DMS114 treated with DMSO at 0.1 percent for 48 hours (cell line): ENCODE results near the gene MCMBP.

Experiments
- DNase-seq: peaks from one replicate; lab custom pipeline; 2025; ENCODE audit not compliant: unreplicated experiment; lab: John Stamatoyannopoulos, UW

MCMBP gene

DNA sequence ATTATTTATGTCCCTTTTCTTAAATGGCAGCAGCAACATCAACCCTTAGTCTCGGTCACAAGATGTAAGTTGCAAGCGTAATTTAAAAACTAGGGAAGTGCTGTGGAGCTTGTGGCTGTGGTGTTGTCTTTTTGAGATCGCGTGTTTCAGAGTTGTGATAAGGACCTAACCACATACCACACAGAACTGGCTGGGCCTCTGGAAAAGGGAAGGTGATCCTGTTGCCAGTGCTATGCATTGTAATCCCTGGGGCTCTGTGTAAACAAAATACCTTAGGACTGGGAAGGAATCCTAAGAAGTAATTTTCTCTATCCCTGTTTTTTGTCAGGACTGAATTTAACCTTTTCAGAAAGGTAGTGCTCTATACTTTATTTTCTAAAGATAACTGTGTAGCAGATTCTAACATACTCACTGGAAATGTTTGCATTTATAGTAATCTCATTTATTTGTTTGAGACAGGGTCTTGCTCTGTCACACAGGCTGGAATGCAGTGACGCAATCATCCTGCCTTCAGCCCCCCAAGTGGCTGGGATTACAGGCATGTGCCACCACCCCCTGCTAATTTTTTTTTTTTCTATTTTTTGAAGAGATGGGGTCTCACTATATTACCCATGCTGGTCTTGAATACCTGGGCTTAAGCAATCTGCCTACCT, 86.4 kb downstream of the MCMBP start:
- no peak for DNase-seq

DNA sequence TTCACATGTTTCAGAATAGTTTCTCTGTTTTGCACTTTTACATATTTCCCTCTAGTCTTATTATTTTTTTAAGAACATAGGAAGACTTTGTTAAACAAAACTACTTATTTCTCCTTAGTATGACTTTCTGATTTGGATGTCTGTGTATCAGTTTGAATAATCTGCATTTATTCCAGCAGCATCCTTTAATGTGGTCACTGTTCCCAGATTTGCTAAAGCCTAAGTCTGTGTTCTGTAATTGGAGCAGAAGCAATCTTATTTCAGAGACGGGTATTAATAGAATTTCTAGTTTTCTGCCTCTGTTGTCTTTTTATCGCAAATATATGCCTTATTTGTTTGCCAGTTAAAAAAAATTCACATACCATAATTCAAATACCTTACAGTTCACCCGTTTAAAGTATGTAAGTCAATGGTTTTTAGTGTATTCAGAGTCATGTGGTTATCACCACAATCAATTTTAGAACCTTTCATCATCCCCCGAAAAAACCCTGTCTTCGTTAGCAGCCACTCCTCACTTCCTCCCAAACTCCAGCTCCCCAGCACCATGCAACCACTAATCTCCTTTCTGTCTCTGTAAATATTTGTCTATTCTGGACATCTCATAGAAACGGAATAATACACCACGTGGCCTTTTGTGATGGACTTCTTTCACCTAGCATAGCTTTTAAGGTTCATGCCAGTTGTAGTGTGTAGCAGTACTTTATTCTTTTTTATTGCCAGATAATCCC, 88.1 kb downstream of the MCMBP start:
- DNase-seq: no peak

DNA sequence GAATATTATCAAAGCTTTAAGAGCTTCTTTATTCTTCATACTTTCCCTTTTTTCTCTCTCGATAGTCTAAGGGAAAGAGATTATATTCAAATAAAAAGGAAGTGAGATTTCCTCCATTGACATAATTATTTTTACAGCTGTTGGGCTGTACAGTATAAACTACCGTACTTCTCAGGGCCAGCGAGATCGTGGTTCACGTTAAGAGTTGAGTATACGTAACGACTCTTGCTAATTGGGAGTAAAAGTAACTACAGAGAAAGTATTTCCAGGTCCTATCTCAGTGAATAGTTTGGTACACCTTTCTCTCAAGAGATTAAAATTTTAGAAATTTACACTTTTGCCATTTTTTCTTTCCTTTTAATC, 89.0 kb downstream of the MCMBP start:
- no peak for DNase-seq

DNA sequence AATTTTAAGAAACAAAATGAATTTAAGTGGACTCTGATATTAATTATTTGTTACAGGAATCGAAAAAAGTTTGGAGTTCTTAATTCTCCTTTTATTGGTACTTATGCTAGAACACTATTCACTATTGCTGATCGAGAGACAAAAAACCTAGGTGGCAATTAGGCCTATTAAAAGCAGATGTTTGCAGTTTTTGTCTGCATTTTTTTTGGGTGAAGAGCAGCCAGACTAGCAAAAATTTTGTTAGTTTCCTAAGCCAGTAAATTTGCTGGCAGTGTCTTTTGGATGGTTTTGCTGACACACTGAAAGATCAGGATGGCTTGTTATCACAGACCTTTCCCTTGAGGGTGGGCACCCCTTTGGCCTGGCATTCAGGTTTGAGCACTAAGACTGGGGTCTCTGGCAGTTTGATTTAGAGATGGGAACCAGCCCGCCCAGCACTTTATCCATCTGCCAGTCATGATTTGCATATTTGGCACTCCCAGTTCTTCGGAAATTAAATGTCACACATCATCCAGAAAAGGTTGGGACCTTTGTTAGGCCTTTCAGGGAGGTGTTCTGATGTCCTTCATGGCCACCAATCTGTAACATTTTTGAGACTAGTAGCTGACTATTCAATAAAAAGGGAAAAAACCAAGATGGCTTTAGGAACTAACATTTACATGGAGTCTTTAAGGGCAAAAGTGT, 89.5 kb downstream of the MCMBP start:
- no peak for DNase-seq

DNA sequence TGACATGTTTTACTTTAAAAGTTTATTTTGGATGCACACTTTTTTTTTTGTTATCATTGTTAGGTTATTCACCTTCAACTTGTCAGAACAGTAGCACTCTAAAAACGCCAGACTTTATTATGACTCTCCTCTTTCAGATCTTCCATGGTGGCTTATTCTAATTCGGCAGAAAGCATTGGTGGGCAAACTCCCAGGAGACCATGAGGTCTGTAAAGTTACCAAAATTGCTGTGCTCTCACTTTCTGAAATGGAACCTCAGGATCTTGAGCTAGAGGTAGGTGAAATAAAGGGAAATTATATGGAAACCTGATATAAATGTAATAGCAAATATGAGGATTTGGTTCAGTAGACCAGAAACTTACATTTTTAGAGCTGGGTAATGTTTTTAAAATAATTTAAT, 91.1 kb downstream of the MCMBP start:
- DNase-seq: no peak

DNA sequence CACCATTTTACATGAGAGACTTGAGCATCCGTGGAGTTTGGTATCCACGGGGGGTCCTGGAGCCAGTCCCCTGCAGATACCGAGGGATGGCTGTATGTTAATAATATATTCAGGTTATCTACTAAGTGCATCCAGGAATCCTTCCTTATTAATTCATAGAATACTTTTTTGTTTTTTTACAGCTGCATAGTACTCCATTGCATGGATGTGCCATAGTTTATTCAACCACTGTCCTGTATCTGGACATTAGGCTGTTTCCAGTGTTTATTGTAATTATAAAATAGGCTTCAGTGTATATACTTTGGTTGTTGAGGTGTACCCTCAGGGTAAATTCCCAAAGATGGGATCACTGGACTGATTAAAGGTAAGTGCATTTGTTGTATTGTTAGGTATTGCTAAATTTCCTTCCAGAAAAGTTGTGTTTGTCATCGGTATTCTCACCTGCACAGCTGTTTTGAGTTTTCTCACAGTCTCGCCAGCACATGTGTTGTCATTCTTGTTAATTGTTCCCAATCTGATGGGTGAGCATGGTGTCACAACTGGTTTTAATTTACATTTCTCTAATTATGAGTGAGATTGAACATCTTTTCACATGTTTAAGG, 91.7 kb downstream of the MCMBP start:
- DNase-seq: no peak
